ENCODE measurements around the gene PIK3R2.

Gene PIK3R2

GRCh38 chr19:18122860-18123795 is 29.8 kb upstream of the PIK3R2 start:
- no peak for DNase-seq (ENCODE audit: low read depth)
- TF ChIP-seq CTCF (IDR thresholded peaks at IDR 0.05; ENCODE audit: control insufficient read depth, insufficient read depth, low read depth, low read length, missing control alignments): no peak
- H3K4me3 ChIP-seq (ENCODE audit: control insufficient read depth, low read depth, low read length): no peak overlapping the region

GRCh38 chr19:18123819-18124218 is 29.1 kb upstream of the PIK3R2 start:
- no peak for TF ChIP-seq CTCF (IDR thresholded peaks at IDR 0.05; ENCODE audit: control insufficient read depth, insufficient read depth, low read depth, low read length, missing control alignments)
- H3K4me3 ChIP-seq (ENCODE audit: control insufficient read depth, low read depth, low read length): no peak overlapping the region
- no peak for DNase-seq (ENCODE audit: low read depth)

GRCh38 chr19:18126097-18126496 is 26.9 kb upstream of the PIK3R2 start:
- TF ChIP-seq CTCF (IDR thresholded peaks at IDR 0.05; ENCODE audit: control insufficient read depth, insufficient read depth, low read depth, low read length, missing control alignments): no peak
- H3K4me3 ChIP-seq (ENCODE audit: control insufficient read depth, low read depth, low read length): no peak overlapping the region
- DNase-seq (ENCODE audit: low read depth): no peak

GRCh38 chr19:18128044-18128443 is 24.9 kb upstream of the PIK3R2 start:
- H3K4me3 ChIP-seq (ENCODE audit: control insufficient read depth, low read depth, low read length): no peak overlapping the region
- DNase-seq (ENCODE audit: low read depth): no peak
- TF ChIP-seq CTCF (IDR thresholded peaks at IDR 0.05; ENCODE audit: control insufficient read depth, insufficient read depth, low read depth, low read length, missing control alignments): no peak

- no peak for DNase-seq (ENCODE audit: low read depth)
- no peak for TF ChIP-seq CTCF (IDR thresholded peaks at IDR 0.05; ENCODE audit: control insufficient read depth, insufficient read depth, low read depth, low read length, missing control alignments)
- H3K4me3 ChIP-seq (ENCODE audit: control insufficient read depth, low read depth, low read length): no peak overlapping the region
Measured at GRCh38 chr19:18128805-18129204, 24.2 kb upstream of the PIK3R2 start.

GRCh38 chr19:18130523-18131242 is 22.3 kb upstream of the PIK3R2 start:
- no peak for TF ChIP-seq CTCF (IDR thresholded peaks at IDR 0.05; ENCODE audit: control insufficient read depth, insufficient read depth, low read depth, low read length, missing control alignments)
- H3K4me3 ChIP-seq (ENCODE audit: control insufficient read depth, low read depth, low read length): no peak overlapping the region
- no peak for DNase-seq (ENCODE audit: low read depth)

Measured in AG09309 (cell line).